Measurements from ENCODE around the gene TMEM266.

TMEM266 gene

DNA sequence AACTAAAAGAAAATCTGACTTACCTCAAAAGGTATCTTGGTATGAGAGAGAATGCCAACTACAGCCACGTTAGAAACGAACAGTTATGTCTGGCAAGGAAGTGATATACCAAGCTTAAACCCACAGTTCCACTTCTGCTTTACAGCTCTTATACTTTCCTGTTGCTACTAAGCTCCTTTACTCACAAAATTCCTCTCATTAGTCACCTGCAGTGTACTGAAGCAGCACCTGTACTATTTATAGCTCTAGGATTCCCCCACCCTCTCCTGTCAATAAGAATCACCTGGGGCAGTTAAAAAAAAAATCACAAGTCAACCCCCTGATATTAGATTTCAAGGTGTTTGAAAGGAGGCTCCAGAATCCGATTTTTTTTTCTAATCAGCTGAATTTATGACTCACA, 2.9 kb upstream of the TMEM266 start:
- H3K36me3 ChIP-seq (ENCODE audit: control insufficient read depth, low read depth, low read length): no peaks in the 10 kb centered on the region
- peaks cover 18% of the 10 kb centered on the region for H3K4me1 ChIP-seq (ENCODE audit: control insufficient read depth, low read depth, low read length)
- peaks cover 27% of the 10 kb centered on the region for H3K27me3 ChIP-seq (ENCODE audit: control insufficient read depth, insufficient read depth, low read length)
- H3K4me3 ChIP-seq (ENCODE audit: low read length): no peak overlapping the region
- H3K9ac ChIP-seq (ENCODE audit: low read length): no peak overlapping the region
- H3K27ac ChIP-seq (ENCODE audit: low read length): no peak overlapping the region
- H3K9me3 ChIP-seq (ENCODE audit: control insufficient read depth, low read depth, low read length): no peaks in the 10 kb centered on the region

DNA sequence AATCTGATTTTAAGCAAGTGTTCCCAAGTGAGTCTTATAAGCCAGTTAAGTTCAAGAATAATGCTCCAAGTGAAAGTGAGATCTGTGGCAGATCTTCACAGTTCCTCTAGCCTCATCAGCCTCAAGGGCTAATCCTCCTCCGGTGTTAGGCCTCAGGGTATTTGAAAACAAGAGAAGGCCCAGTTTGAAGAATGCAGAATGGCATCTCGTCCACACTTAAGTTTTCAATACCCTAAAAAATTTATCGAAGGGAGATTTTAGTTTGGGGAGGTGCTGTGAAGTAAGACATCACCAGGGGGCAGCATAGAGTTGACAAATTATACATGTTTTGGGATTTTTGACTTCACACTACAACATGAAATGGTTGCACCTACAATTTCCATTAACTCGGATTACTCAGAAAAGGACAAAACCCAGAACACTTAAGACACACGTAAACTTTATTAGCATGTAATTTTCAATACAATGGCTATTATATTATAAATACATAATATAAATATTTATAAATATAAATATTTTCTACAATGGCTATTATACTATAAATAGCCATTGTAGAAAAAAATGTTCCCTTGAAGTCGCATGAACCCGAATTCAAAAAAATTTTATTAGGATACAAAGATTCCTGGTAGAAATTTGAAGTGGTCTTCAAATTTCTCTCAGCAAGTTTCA, 2.3 kb upstream of the TMEM266 start:
- Histone ChIP-seq H3K27me3 (ENCODE audit: control insufficient read depth, insufficient read depth, low read length) (peaks cover 27% of the 10 kb centered on the region), H3K27ac (ENCODE audit: low read length) (no peak overlapping the region), H3K9ac (ENCODE audit: low read length) (no peak overlapping the region)

DNA sequence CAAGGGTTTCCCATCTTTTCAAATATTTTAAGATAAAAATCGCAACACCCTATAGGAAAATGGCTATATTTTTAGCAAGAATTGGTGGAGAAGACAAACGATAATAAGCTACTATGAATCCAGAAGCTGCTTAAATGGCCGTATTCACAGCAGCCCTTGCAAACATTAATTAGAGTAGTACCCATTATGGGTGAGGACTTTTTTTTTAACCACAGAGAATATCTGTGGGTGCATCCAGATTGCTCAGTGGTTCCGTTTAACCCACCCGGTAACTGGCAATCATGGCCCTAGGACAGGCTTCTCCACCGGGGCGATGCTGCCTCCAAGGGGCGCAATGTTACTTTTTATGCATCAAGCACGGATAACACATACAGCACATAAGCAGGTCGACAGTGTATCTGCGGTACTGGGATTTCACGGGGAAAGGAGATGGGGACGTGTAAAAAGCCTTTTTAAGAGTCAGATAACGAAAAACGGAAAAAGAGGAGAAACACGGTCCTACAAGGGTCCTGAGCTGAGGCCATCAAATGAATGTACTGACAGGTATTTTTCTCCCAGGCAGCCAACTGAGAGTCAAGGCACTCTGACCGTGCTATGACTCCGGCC, 968 bp upstream of the TMEM266 start:
- Histone ChIP-seq H3K9me3 (ENCODE audit: control insufficient read depth, low read depth, low read length) (no peaks in the 10 kb centered on the region), H3K27me3 (ENCODE audit: control insufficient read depth, insufficient read depth, low read length) (peaks cover 27% of the 10 kb centered on the region), H3K4me1 (ENCODE audit: control insufficient read depth, low read depth, low read length) (peaks cover 22% of the 10 kb centered on the region), H3K9ac (ENCODE audit: low read length) (no peak overlapping the region), H3K4me3 (ENCODE audit: low read length) (peak overlapping the region; percentile 60), H3K27ac (ENCODE audit: low read length) (no peak overlapping the region), H3K36me3 (ENCODE audit: control insufficient read depth, low read depth, low read length) (no peaks in the 10 kb centered on the region)

More for the DNA sequence above, 2.3 kb upstream of the TMEM266 start:
- Histone ChIP-seq H3K4me3 (ENCODE audit: low read length) (no peak overlapping the region), H3K4me1 (ENCODE audit: control insufficient read depth, low read depth, low read length) (peaks cover 18% of the 10 kb centered on the region), H3K9me3 (ENCODE audit: control insufficient read depth, low read depth, low read length) (no peaks in the 10 kb centered on the region), H3K36me3 (ENCODE audit: control insufficient read depth, low read depth, low read length) (no peaks in the 10 kb centered on the region)

DNA sequence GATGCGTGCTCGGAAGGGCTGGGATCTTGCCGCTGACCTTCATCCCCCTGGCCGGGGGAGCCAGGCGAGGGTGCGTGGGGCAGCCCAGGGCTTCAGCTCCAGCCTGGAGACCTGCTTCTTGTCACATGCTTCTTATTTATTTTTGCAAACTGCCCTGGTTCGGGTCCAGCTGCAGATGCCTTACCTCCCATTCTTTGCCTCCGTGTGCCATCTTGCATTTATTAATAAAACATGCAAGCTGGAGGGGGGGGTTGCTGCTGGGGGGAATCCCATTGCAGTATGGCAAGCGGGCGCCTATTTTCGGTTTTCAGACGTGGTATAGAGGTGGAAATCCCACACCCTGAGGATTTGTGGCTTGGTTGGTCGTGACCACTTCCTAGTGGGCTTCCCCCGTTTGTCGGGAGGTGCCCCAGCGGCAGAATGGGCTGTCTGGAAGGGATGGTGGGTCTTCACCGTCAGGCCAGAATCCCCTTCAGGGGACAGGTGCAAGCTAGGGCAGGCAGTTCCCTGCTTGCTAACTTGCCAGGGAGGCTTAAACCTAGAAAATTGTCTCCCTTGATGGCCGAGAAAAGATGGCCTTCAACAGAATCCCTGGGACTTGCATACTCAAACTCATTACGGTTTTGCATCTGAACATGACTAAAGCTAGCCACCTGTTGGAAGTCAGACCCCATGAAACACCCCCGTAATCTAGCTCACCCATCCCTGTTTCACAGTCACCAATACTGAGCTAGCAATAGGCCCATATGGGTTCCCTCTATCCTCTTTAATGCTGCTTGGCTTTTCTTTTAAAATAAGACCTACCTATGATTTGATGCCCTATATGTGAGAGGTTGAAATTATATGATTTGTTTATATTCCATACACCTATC, 569 bp downstream of the TMEM266 start:
- H3K9me3 ChIP-seq (ENCODE audit: control insufficient read depth, low read depth, low read length): no peaks in the 10 kb centered on the region
- peaks cover 27% of the 10 kb centered on the region for H3K27me3 ChIP-seq (ENCODE audit: control insufficient read depth, insufficient read depth, low read length)
- H3K36me3 ChIP-seq (ENCODE audit: control insufficient read depth, low read depth, low read length): no peaks in the 10 kb centered on the region
- peak overlapping the region; percentile 21 for H3K9ac ChIP-seq (ENCODE audit: low read length)
- H3K4me3 ChIP-seq (ENCODE audit: low read length): peak overlapping the region; percentile 83
- no peak overlapping the region for H3K27ac ChIP-seq (ENCODE audit: low read length)
- peaks cover 37% of the 10 kb centered on the region for H3K4me1 ChIP-seq (ENCODE audit: control insufficient read depth, low read depth, low read length)

- peaks cover 40% of the 10 kb centered on the region for H3K4me1 ChIP-seq (ENCODE audit: control insufficient read depth, low read depth, low read length)
- no peaks in the 10 kb centered on the region for H3K36me3 ChIP-seq (ENCODE audit: control insufficient read depth, low read depth, low read length)
- no peaks in the 10 kb centered on the region for H3K9me3 ChIP-seq (ENCODE audit: control insufficient read depth, low read depth, low read length)
- H3K27me3 ChIP-seq (ENCODE audit: control insufficient read depth, insufficient read depth, low read length): peaks cover 27% of the 10 kb centered on the region
- no peak overlapping the region for H3K4me3 ChIP-seq (ENCODE audit: low read length)
- no peak overlapping the region for H3K27ac ChIP-seq (ENCODE audit: low read length)
- no peak overlapping the region for H3K9ac ChIP-seq (ENCODE audit: low read length)
Observed at GRCh38 chr15:76061700-76062099, 1.9 kb downstream of the TMEM266 start.

GRCh38 chr15:76062286-76062685, 2.5 kb downstream of the TMEM266 start:
- H3K4me1 ChIP-seq (ENCODE audit: control insufficient read depth, low read depth, low read length): peaks cover 34% of the 10 kb centered on the region
- H3K9ac ChIP-seq (ENCODE audit: low read length): no peak overlapping the region
- no peak overlapping the region for H3K4me3 ChIP-seq (ENCODE audit: low read length)
- H3K27ac ChIP-seq (ENCODE audit: low read length): no peak overlapping the region
- H3K36me3 ChIP-seq (ENCODE audit: control insufficient read depth, low read depth, low read length): no peaks in the 10 kb centered on the region
- H3K9me3 ChIP-seq (ENCODE audit: control insufficient read depth, low read depth, low read length): no peaks in the 10 kb centered on the region
- peaks cover 27% of the 10 kb centered on the region for H3K27me3 ChIP-seq (ENCODE audit: control insufficient read depth, insufficient read depth, low read length)

DNA sequence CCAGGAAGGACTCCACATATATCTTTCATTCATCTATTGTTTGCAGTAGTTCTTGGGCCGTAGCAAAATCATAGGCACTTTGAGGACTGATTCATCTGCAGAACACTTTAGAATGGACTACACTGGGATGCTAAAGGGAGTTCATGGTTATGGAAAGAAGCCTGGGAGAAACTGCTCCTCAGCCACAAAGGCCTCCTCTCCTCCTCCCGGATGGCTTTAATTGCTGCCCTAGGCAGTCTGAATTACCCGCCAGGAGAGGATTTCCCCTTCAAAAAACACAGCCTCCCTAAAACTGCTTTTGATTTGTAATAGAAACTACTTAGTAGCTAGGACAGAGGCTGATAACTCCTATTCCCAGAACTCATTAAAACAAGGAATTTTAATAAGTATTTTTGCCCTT, 4.6 kb downstream of the TMEM266 start:
- Histone ChIP-seq H3K9ac (ENCODE audit: low read length) (no peak overlapping the region), H3K36me3 (ENCODE audit: control insufficient read depth, low read depth, low read length) (no peaks in the 10 kb centered on the region), H3K4me3 (ENCODE audit: low read length) (no peak overlapping the region), H3K27me3 (ENCODE audit: control insufficient read depth, insufficient read depth, low read length) (peaks cover 16% of the 10 kb centered on the region), H3K9me3 (ENCODE audit: control insufficient read depth, low read depth, low read length) (no peaks in the 10 kb centered on the region), H3K27ac (ENCODE audit: low read length) (no peak overlapping the region), H3K4me1 (ENCODE audit: control insufficient read depth, low read depth, low read length) (peaks cover 30% of the 10 kb centered on the region)

DNA sequence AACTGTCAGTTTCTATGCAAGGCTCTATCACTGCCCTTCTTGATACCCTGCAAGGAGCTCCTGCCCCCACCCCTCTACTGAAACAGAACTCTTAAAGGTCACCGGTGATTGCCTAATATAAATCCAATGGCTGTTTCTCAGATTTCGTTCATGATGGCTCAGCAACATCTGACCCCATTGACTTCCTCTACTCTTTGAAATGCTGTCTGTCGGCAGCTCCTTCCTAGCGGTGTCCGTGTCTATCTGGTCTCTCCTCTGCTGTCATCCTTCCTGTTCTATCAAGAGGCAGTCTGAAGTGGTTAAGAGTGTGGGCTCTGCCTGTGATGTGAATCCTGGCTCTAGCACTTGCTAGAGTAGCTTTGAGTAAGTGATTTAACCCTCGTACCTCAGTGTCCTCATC, 5.5 kb downstream of the TMEM266 start:
- H3K4me1 ChIP-seq (ENCODE audit: control insufficient read depth, low read depth, low read length): peaks cover 29% of the 10 kb centered on the region
- peaks cover 13% of the 10 kb centered on the region for H3K27me3 ChIP-seq (ENCODE audit: control insufficient read depth, insufficient read depth, low read length)
- H3K9me3 ChIP-seq (ENCODE audit: control insufficient read depth, low read depth, low read length): no peaks in the 10 kb centered on the region
- H3K4me3 ChIP-seq (ENCODE audit: low read length): no peak overlapping the region
- H3K36me3 ChIP-seq (ENCODE audit: control insufficient read depth, low read depth, low read length): no peaks in the 10 kb centered on the region
- H3K27ac ChIP-seq (ENCODE audit: low read length): no peak overlapping the region
- no peak overlapping the region for H3K9ac ChIP-seq (ENCODE audit: low read length)

DNA sequence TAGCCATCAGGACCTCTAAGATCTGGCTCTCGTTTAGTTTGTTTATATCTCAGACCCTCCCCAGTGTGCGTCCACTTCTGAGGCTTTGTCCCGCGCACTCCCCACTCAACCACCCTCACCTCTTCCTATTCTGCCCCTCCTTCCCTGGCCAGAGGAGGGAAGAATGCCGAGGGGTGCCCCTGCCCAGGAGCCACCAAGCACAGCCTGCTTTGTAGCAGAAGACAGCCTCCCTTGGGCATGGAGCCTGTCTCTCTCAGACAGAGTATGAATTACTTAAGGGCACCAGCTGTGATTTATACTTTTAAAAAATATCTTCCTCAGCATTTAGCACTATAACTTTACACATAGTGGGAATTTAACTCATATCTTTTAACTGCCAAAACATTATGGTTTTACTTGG, 6.0 kb downstream of the TMEM266 start:
- Histone ChIP-seq H3K27ac (ENCODE audit: low read length) (no peak overlapping the region), H3K27me3 (ENCODE audit: control insufficient read depth, insufficient read depth, low read length) (peaks cover 8% of the 10 kb centered on the region)

GRCh38 chr15:76070192-76070591, 10.4 kb downstream of the TMEM266 start:
- Histone ChIP-seq H3K4me3 (ENCODE audit: low read length) (no peak overlapping the region), H3K27ac (ENCODE audit: low read length) (no peak overlapping the region), H3K9me3 (ENCODE audit: control insufficient read depth, low read depth, low read length) (no peaks in the 10 kb centered on the region), H3K9ac (ENCODE audit: low read length) (no peak overlapping the region), H3K36me3 (ENCODE audit: control insufficient read depth, low read depth, low read length) (no peaks in the 10 kb centered on the region), H3K27me3 (ENCODE audit: control insufficient read depth, insufficient read depth, low read length) (no peaks in the 10 kb centered on the region), H3K4me1 (ENCODE audit: control insufficient read depth, low read depth, low read length) (peaks cover 7% of the 10 kb centered on the region)

More for the DNA sequence above, 6.0 kb downstream of the TMEM266 start:
- Histone ChIP-seq H3K9ac (ENCODE audit: low read length) (no peak overlapping the region), H3K4me3 (ENCODE audit: low read length) (no peak overlapping the region), H3K4me1 (ENCODE audit: control insufficient read depth, low read depth, low read length) (peaks cover 24% of the 10 kb centered on the region), H3K36me3 (ENCODE audit: control insufficient read depth, low read depth, low read length) (no peaks in the 10 kb centered on the region), H3K9me3 (ENCODE audit: control insufficient read depth, low read depth, low read length) (no peaks in the 10 kb centered on the region)

DNA sequence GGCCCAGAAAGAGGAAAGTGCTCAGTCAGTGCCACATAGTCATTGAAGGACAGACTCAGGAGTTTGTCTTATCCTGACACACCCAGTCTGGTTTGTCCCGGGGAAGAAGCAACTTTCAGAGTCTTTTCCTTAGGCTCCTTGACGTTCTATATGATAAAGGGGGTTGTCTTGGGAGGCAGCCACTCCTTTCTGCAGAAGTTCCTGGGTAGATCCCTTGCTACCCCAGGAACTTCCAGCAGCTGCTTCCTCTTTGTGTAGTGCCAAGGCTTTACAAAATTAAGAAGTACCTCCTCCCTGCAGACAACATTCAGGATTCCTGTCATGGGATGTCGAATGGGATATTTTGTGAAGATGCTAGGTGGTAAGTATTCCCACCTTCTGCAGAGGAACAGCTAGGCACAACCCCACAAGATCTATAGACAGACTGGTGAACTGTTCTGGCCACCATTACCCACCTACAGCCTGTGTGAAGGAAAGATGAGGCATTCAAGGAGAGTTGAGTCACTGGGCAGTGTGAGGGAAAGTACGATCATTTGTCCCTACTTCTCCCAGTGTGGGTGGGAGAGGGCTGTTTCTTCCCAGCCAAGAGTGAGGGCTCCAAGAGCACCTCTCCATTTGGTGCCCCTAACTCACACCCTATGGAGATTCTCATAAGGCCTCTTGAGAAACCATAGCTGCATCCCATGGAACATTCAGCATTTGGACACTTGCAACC, 11.3 kb downstream of the TMEM266 start:
- H3K27ac ChIP-seq (ENCODE audit: low read length): no peak overlapping the region
- no peak overlapping the region for H3K9ac ChIP-seq (ENCODE audit: low read length)
- H3K4me1 ChIP-seq (ENCODE audit: control insufficient read depth, low read depth, low read length): no peaks in the 10 kb centered on the region
- H3K27me3 ChIP-seq (ENCODE audit: control insufficient read depth, insufficient read depth, low read length): no peaks in the 10 kb centered on the region
- H3K36me3 ChIP-seq (ENCODE audit: control insufficient read depth, low read depth, low read length): no peaks in the 10 kb centered on the region
- no peaks in the 10 kb centered on the region for H3K9me3 ChIP-seq (ENCODE audit: control insufficient read depth, low read depth, low read length)
- H3K4me3 ChIP-seq (ENCODE audit: low read length): no peak overlapping the region

Data from iPS-18a (cell line).